ENCODE measurements around the gene COPA. TPM values are rescaled to one million over a fixed set of nuclear protein-coding genes. Genes with fewer than 3 reads are reported as not detected.

COPA gene
- total and polyA plus RNA-seq, 8 donors: 149 to 182 (median 174) TPM

DNA sequence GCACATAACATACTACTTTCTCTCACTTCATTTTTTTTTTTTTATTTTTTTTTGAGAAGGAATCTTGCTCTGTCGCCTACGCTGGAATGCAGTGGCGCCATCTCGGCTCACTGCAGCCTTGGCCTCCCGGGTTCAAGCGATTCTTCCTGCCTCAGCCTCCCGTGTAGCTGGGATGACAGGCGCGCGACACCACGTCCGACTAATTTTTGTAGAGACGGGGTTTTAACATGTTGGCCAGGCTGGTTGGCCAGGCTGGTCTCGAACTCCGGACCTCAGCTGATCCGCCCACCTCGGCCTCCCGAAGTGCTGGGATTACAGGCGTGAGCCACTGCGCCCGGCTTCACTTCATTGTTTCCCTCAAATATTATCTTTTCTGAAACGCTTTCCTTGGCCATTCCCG lies 57.5 kb downstream of the COPA start:
- ATAC-seq: no peak

DNA sequence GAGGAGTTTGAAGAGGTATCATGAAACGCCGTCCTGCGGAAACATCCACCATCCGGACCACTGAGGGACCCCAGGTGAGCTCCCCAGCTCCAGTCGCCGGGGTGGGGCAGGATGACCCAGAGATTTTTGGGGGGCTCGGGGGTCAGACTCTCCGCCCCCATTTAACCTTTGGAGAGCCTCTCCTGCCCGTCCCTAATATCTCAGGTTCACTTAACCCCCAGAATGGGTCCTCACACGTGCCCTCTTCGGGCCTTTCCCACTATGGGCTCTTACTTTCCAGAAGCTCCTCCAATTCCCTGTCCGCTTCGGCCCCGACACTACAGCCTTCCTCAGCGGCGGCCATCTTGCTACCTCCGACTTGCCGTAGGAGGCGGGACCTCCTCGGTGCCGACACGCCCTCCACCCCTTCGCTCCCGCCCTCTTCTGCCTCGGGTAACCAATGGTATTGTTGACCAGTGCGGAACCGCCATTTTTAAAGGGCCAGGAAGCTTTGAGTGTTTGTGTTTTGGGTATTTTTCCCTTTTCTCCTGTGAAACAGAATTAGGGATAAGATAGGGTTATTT lies 58.2 kb downstream of the COPA start, which contains the start of gene PEX19:
PEX19 (minus strand) TSS at position 352 of the 563 bp plus-strand sequence; CDS start at position 343, 9 bp downstream.
- Histone ChIP-seq H3K4me3 (peak within 1 kb of the TSS; percentile 93 to 97), H3K9me3 (no peaks in the 10 kb centered on the region), H3K4me1 (peaks cover 11 to 23% of the 10 kb centered on the region in 2 donors), H3K27me3 (no peaks in the 10 kb centered on the region), H3K27ac (peak within 1 kb of the TSS; percentile 82 to 87), H3K36me3 (peaks cover 0 to 53% of the 10 kb centered on the region in 2 donors)
- TF ChIP-seq, protein P1, sequence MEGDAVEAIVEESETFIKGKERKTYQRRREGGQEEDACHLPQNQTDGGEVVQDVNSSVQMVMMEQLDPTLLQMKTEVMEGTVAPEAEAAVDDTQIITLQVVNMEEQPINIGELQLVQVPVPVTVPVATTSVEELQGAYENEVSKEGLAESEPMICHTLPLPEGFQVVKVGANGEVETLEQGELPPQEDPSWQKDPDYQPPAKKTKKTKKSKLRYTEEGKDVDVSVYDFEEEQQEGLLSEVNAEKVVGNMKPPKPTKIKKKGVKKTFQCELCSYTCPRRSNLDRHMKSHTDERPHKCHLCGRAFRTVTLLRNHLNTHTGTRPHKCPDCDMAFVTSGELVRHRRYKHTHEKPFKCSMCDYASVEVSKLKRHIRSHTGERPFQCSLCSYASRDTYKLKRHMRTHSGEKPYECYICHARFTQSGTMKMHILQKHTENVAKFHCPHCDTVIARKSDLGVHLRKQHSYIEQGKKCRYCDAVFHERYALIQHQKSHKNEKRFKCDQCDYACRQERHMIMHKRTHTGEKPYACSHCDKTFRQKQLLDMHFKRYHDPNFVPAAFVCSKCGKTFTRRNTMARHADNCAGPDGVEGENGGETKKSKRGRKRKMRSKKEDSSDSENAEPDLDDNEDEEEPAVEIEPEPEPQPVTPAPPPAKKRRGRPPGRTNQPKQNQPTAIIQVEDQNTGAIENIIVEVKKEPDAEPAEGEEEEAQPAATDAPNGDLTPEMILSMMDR (IDR thresholded peaks at IDR 0.05): no peak
- DNase-seq (peak; percentile 91 to 95 (median 95)), ATAC-seq (peak; percentile 100)
- intact Hi-C loops (cut with DNase I): no loop called here

More for the DNA sequence above, 57.5 kb downstream of the COPA start:
- Histone ChIP-seq H3K4me3 (peak overlapping the region; percentile 93 to 97), H3K9me3 (no peaks in the 10 kb centered on the region), H3K27me3 (no peaks in the 10 kb centered on the region), H3K27ac (no peak overlapping the region), H3K4me1 (peaks cover 11 to 23% of the 10 kb centered on the region in 2 donors), H3K36me3 (peaks cover 0 to 53% of the 10 kb centered on the region in 2 donors)
- intact Hi-C loops (cut with DNase I): no loop called here
- DNase-seq: no peak
- TF ChIP-seq, protein P1 (IDR thresholded peaks at IDR 0.05): no peak

DNA sequence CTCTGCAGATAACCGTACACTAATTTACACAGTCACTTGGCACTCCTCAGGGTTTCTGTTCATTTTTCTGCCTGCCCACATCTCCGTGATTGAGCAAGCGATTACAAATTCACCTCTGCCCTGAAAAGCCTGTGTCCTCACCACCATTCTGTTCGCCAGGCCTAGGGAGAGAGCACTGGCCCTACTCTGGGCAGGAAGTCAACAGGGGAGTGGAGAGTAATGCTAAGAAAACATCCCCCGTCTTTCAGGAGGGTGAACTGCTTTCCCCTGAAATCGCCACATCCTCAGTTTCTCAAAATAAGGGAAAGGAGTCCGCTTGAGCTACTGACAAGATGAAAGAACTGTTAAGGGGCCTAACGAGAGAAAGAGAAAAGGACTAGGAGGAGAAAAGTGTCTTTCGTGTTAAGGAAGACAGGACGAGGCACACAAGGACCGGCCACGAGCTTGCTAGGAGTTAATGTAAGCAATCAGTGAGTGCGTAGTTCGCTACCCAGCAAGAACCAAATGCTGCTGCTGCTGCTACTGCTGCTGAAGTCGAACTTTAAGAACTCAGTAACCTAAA lies 58.7 kb downstream of the COPA start:
- intact Hi-C loops (cut with DNase I): no loop called here
- H3K27me3 ChIP-seq: no peaks in the 10 kb centered on the region
- TF ChIP-seq, protein P1 (IDR thresholded peaks at IDR 0.05): no peak
- peak overlapping the region; percentile 93 to 97 for H3K4me3 ChIP-seq
- H3K36me3 ChIP-seq: peaks cover 0 to 53% of the 10 kb centered on the region in 2 donors
- DNase-seq: peak in 2 of 4 donors; percentile 35 to 50
- peak; percentile 69 for ATAC-seq
- H3K9me3 ChIP-seq: no peaks in the 10 kb centered on the region
- peaks cover 11 to 23% of the 10 kb centered on the region in 2 donors for H3K4me1 ChIP-seq
- peak overlapping the region; percentile 82 to 87 for H3K27ac ChIP-seq

DNA sequence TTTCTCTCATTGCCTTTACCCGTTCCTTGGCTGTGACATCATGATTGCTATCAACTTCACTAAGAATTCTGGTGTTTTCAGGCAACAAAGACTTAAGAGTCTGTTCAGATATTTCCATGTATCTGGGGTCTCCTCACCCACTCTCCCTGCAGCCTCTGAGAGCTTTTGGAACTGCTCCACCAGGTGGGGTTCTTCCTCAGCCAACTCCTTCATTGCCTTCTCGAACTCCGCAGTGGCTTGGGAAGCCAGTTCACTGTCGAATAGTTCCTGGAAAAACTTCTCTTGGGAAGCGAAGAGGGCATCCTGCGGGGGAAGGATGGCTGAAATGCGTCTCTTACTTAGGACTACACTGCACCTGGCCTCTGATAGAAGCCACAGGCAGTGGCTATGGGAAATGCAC lies 60.2 kb downstream of the COPA start:
- H3K27ac ChIP-seq: no peak overlapping the region
- intact Hi-C loops (cut with DNase I): no loop called here

DNA sequence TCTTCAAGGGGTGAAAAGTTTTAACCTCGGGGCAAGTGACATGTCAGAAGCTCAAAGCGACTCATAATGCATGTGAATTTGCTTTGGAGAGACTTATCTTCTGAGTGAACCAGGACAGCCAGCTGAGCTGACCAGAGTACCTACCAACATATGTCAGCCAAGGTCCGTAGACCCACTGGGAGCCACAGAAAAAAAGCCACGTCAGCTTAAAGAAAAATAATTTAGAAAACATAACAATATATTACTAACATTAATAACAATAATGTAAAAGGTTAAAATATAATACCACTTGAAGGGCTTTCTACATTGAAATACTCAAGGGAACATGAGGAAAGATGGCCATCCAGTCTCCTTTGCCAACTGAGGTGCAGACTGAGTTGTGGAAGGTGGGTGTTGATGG lies 65.1 kb downstream of the COPA start:
- ATAC-seq (no peak), DNase-seq (no peak)
- no peaks in the 10 kb centered on the region for H3K9me3 ChIP-seq
- no peaks in the 10 kb centered on the region for H3K27me3 ChIP-seq
- no peak overlapping the region for H3K4me3 ChIP-seq
- peaks cover 0 to 2% of the 10 kb centered on the region in 2 donors for H3K4me1 ChIP-seq
- TF ChIP-seq, protein P1 (IDR thresholded peaks at IDR 0.05): no peak
- H3K36me3 ChIP-seq: peaks cover 0 to 68% of the 10 kb centered on the region in 2 donors
- no peak overlapping the region for H3K27ac ChIP-seq
- intact Hi-C loops (cut with DNase I): no loop called here

More for the DNA sequence above, 60.2 kb downstream of the COPA start:
- H3K27me3 ChIP-seq: no peaks in the 10 kb centered on the region
- H3K36me3 ChIP-seq: peaks cover 0 to 53% of the 10 kb centered on the region in 2 donors
- H3K4me1 ChIP-seq: peaks cover 11 to 23% of the 10 kb centered on the region in 2 donors
- DNase-seq (no peak), ATAC-seq (no peak)
- TF ChIP-seq, protein P1 (IDR thresholded peaks at IDR 0.05): no peak
- no peak overlapping the region for H3K4me3 ChIP-seq
- H3K9me3 ChIP-seq: no peaks in the 10 kb centered on the region
